GM23338 (cell line): ENCODE measurements around the gene NR5A2. TPM values are rescaled to one million over a fixed set of nuclear protein-coding genes. Genes with fewer than 3 reads are reported as not detected.

Experiments used
- ATAC-seq: fragments of 200-7000 bp; cut with Tn5 transposase; 3 replicates; pipeline ENCODE4 v1.9.1; 2020
- DNase-seq: peaks from one replicate; pipeline ENCODE4 v3.0.0-alpha.2; 2015; ENCODE audit warnings: low spot score
- H2AFZ ChIP-seq: fragments of 200-600 bp; sonication (generic); 2 replicates; pipeline ENCODE4 v1.8.0; 2016; ENCODE audit warnings: antibody characterized with exemption, mild to moderate bottlenecking, moderate library complexity
- H3F3A ChIP-seq: fragments of 200-600 bp; sonication (generic); replicated peaks from 2 replicates; pipeline ENCODE4 v1.8.0; 2017; ENCODE audit warnings: antibody characterized with exemption, mixed run types, low read depth
- H3K27ac ChIP-seq: fragments of 200-600 bp; sonication (generic); 2 replicates; pipeline ENCODE4 v1.6.1; 2016; ENCODE audit warnings: low read depth
- H3K27me3 ChIP-seq: fragments of 200-600 bp; sonication (generic); 2 replicates; pipeline ENCODE4 v1.8.0; 2016; ENCODE audit warnings: mild to moderate bottlenecking, mixed run types, moderate library complexity; ENCODE audit not compliant: insufficient read depth
- H3K36me3 ChIP-seq: fragments of 200-600 bp; sonication (generic); 2 replicates; pipeline ENCODE4 v1.8.0; 2016; ENCODE audit warnings: mild to moderate bottlenecking; ENCODE audit not compliant: insufficient read depth
- H3K4me1 ChIP-seq: fragments of 200-600 bp; sonication (generic); 2 replicates; pipeline ENCODE4 v1.8.0; 2016; ENCODE audit warnings: mild to moderate bottlenecking, moderate library complexity; ENCODE audit not compliant: insufficient read depth
- H3K4me2 ChIP-seq: fragments of 200-600 bp; sonication (generic); 2 replicates; pipeline ENCODE4 v1.7.1; 2017; ENCODE audit warnings: mixed run types
- H3K4me3 ChIP-seq: fragments of 200-600 bp; sonication (generic); 2 replicates; pipeline ENCODE4 v1.6.1; 2016; ENCODE audit warnings: mixed run types
- H3K79me2 ChIP-seq: fragments of 200-600 bp; sonication (generic); replicated peaks from 2 replicates; pipeline ENCODE4 v1.8.0; 2017; ENCODE audit warnings: mild to moderate bottlenecking; ENCODE audit not compliant: insufficient read depth
- H3K9me2 ChIP-seq: fragments of 200-600 bp; sonication (generic); 2 replicates; pipeline ENCODE4 v1.8.0; 2017; ENCODE audit not compliant: insufficient read depth
- H4K20me1 ChIP-seq: fragments of 200-600 bp; sonication (generic); replicated peaks from 2 replicates; pipeline ENCODE4 v1.8.0; 2017; ENCODE audit warnings: mild to moderate bottlenecking; ENCODE audit not compliant: insufficient read depth
- H3K27ac Mint-ChIP-seq: 2 replicates; pipeline ENCODE4 v1.8.0; 2020; ENCODE audit warnings: inconsistent platforms, mild to moderate bottlenecking, moderate library complexity, mixed read lengths
- H3K27me3 Mint-ChIP-seq: 3 replicates; pipeline ENCODE4 v1.8.0; 2022; ENCODE audit warnings: low read depth, mild to moderate bottlenecking, moderate library complexity, mixed read lengths, inconsistent platforms; ENCODE audit not compliant: insufficient read depth, poor library complexity
- H3K36me3 Mint-ChIP-seq: 3 replicates; pipeline ENCODE4 v1.8.0; 2021; ENCODE audit warnings: low read depth, mild to moderate bottlenecking, inconsistent platforms, moderate library complexity, mixed read lengths
- H3K4me1 Mint-ChIP-seq: 3 replicates; pipeline ENCODE4 v1.8.0; 2020; ENCODE audit warnings: mild to moderate bottlenecking, inconsistent platforms, mixed read lengths
- H3K4me3 Mint-ChIP-seq: 3 replicates; pipeline ENCODE4 v1.8.0; 2021; ENCODE audit warnings: moderate library complexity, mild to moderate bottlenecking, inconsistent platforms, mixed read lengths
- H3K9me3 Mint-ChIP-seq: 3 replicates; pipeline ENCODE4 v1.8.0; 2020; ENCODE audit warnings: moderate library complexity, mild to moderate bottlenecking, inconsistent platforms, mixed read lengths
- CREB1 ChIP-seq: fragments of 250-450 bp; sonication (Bioruptor Pico); IDR thresholded peaks from 2 replicates; pipeline ENCODE4 v1.5.0; 2020; ENCODE audit warnings: low read depth, mild to moderate bottlenecking, moderate library complexity
- ETS1 ChIP-seq: IDR thresholded peaks from 2 replicates; pipeline ENCODE4 v1.6.1; 2016; ENCODE audit warnings: antibody characterized with exemption
- EZH2 ChIP-seq: fragments of 200-600 bp; sonication (generic); IDR thresholded peaks from one replicate; pipeline ENCODE4 v1.8.0; 2017; ENCODE audit warnings: antibody characterized with exemption, mild to moderate bottlenecking, low read depth; ENCODE audit not compliant: unreplicated experiment
- NANOG ChIP-seq: IDR thresholded peaks from 2 replicates; pipeline ENCODE4 v1.6.1; 2016; ENCODE audit warnings: antibody characterized with exemption, borderline replicate concordance
- STAT1 ChIP-seq: IDR thresholded peaks from one replicate; pipeline ENCODE4 v1.6.1; 2016; ENCODE audit warnings: antibody characterized with exemption; ENCODE audit not compliant: unreplicated experiment
- polyA plus RNA-seq: library from polyadenylated mRNA; unstranded; fragments of >200 nt; fragmentation: Nextera tagmentation; extraction: Ambion mirVana; gene quantifications from 2 replicates; pipeline ENCODE4 v1.2.1, GENCODE V29; 2016
- total RNA-seq: library from RNA; depleted of rRNA; stranded (reverse); fragments of >200 nt; shearing (Covaris generic); gene quantifications from 2 replicates; pipeline ENCODE4 v1.2.3, GENCODE V29; 2014
- TF ChIP-seq, protein P1 (sequence below): fragments of 250-450 bp; sonication (Bioruptor Pico); IDR thresholded peaks from 2 replicates; pipeline ENCODE4 v1.5.0; 2020; ENCODE audit warnings: mild to moderate bottlenecking, moderate library complexity

The NR5A2 gene
- total and polyA plus RNA-seq, 2 experiments from 2014 or later, result 4.4 to 13.1 TPM

DNA sequence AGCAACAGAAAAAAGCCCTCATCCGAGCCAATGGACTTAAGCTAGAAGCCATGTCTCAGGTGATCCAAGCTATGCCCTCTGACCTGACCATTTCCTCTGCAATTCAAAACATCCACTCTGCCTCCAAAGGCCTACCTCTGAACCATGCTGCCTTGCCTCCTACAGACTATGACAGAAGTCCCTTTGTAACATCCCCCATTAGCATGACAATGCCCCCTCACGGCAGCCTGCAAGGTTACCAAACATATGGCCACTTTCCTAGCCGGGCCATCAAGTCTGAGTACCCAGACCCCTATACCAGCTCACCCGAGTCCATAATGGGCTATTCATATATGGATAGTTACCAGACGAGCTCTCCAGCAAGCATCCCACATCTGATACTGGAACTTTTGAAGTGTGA, 20.7 kb downstream of the NR5A2 start:
- Histone ChIP-seq H3F3A (peaks cover 3% of the 10 kb centered on the region; the same call in 1 of the 2 replicates), H3K36me3 (no peaks in the 10 kb centered on the region), H3K4me3 (peak overlapping the region; percentile 41), H3K27me3 (peaks cover 25% of the 10 kb centered on the region), H3K79me2 (peaks cover 34% of the 10 kb centered on the region), H3K27ac (peak overlapping the region; percentile 90), H2AFZ (no peak overlapping the region), H3K4me2 (peak overlapping the region; percentile 61), H3K9me2 (no peaks in the 10 kb centered on the region), H3K4me1 (peaks cover 70% of the 10 kb centered on the region), H4K20me1 (no peaks in the 10 kb centered on the region)
- DNase-seq (peak; percentile 98), ATAC-seq (peak; percentile 98)
- Mint-ChIP-seq H3K4me3 (peak overlapping the region; percentile 66), H3K27me3 (peaks cover 16% of the 10 kb centered on the region), H3K9me3 (no peaks in the 10 kb centered on the region), H3K36me3 (no peaks in the 10 kb centered on the region; the same call in 2 of the 3 replicates), H3K27ac (peak overlapping the region; percentile 97), H3K4me1 (peaks cover 65% of the 10 kb centered on the region)
- peak; percentile 87; the same call in 1 of the 2 replicates for TF ChIP-seq NANOG
- no peak for TF ChIP-seq STAT1
- TF ChIP-seq, protein P1, sequence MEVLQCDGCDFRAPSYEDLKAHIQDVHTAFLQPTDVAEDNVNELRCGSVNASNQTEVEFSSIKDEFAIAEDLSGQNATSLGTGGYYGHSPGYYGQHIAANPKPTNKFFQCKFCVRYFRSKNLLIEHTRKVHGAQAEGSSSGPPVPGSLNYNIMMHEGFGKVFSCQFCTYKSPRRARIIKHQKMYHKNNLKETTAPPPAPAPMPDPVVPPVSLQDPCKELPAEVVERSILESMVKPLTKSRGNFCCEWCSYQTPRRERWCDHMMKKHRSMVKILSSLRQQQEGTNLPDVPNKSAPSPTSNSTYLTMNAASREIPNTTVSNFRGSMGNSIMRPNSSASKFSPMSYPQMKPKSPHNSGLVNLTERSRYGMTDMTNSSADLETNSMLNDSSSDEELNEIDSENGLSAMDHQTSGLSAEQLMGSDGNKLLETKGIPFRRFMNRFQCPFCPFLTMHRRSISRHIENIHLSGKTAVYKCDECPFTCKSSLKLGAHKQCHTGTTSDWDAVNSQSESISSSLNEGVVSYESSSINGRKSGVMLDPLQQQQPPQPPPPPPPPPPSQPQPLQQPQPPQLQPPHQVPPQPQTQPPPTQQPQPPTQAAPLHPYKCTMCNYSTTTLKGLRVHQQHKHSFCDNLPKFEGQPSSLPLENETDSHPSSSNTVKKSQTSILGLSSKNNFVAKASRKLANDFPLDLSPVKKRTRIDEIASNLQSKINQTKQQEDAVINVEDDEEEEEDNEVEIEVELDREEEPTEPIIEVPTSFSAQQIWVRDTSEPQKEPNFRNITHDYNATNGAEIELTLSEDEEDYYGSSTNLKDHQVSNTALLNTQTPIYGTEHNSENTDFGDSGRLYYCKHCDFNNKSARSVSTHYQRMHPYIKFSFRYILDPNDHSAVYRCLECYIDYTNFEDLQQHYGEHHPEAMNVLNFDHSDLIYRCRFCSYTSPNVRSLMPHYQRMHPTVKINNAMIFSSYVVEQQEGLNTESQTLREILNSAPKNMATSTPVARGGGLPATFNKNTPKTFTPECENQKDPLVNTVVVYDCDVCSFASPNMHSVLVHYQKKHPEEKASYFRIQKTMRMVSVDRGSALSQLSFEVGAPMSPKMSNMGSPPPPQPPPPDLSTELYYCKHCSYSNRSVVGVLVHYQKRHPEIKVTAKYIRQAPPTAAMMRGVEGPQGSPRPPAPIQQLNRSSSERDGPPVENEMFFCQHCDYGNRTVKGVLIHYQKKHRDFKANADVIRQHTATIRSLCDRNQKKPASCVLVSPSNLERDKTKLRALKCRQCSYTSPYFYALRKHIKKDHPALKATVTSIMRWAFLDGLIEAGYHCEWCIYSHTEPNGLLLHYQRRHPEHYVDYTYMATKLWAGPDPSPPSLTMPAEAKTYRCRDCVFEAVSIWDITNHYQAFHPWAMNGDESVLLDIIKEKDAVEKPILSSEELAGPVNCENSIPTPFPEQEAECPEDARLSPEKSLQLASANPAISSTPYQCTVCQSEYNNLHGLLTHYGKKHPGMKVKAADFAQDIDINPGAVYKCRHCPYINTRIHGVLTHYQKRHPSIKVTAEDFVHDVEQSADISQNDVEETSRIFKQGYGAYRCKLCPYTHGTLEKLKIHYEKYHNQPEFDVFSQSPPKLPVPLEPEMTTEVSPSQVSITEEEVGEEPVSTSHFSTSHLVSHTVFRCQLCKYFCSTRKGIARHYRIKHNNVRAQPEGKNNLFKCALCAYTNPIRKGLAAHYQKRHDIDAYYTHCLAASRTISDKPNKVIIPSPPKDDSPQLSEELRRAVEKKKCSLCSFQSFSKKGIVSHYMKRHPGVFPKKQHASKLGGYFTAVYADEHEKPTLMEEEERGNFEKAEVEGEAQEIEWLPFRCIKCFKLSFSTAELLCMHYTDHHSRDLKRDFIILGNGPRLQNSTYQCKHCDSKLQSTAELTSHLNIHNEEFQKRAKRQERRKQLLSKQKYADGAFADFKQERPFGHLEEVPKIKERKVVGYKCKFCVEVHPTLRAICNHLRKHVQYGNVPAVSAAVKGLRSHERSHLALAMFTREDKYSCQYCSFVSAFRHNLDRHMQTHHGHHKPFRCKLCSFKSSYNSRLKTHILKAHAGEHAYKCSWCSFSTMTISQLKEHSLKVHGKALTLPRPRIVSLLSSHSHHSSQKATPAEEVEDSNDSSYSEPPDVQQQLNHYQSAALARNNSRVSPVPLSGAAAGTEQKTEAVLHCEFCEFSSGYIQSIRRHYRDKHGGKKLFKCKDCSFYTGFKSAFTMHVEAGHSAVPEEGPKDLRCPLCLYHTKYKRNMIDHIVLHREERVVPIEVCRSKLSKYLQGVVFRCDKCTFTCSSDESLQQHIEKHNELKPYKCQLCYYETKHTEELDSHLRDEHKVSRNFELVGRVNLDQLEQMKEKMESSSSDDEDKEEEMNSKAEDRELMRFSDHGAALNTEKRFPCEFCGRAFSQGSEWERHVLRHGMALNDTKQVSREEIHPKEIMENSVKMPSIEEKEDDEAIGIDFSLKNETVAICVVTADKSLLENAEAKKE (CRISPR knock-in tag), result peak; percentile 81
- peak; percentile 34; the same call in 1 of the 2 replicates for TF ChIP-seq CREB1 (CRISPR knock-in tag)
- no peak for TF ChIP-seq EZH2
- TF ChIP-seq ETS1, result 0 out of 2 replicates have a peak, but pooled peaks have one; percentile 33
